Upper lobe of right lung (tissue), 1 donor: Measurements from ENCODE around the gene IPPK. TPM values are rescaled to one million over a fixed set of nuclear protein-coding genes. Genes with fewer than 3 reads are reported as not detected.

Experiments
- ATAC-seq: fragments of 200-7000 bp; cut with Tn5 transposase; one replicate; pipeline ENCODE4 v1.9.1; 2020; ENCODE audit warnings: mild to moderate bottlenecking, moderate library complexity
- DNase-seq: peaks from one replicate; pipeline ENCODE4 v3.0.0-alpha.2; 2020
- H3K27ac ChIP-seq: fragments of 200-600 bp; one replicate; pipeline ENCODE4 v1.8.0; 2022
- H3K27me3 ChIP-seq: fragments of 200-600 bp; one replicate; pipeline ENCODE4 v1.8.0; 2022; ENCODE audit warnings: mild to moderate bottlenecking
- H3K36me3 ChIP-seq: fragments of 200-600 bp; one replicate; pipeline ENCODE4 v1.8.0; 2022
- H3K4me1 ChIP-seq: fragments of 200-600 bp; one replicate; pipeline ENCODE4 v1.8.0; 2022
- H3K4me3 ChIP-seq: fragments of 200-600 bp; one replicate; pipeline ENCODE4 v1.8.0; 2022; ENCODE audit warnings: mild to moderate bottlenecking
- H3K9me3 ChIP-seq: fragments of 200-600 bp; one replicate; pipeline ENCODE4 v1.8.0; 2022
- CTCF ChIP-seq: fragments of 200-600 bp; IDR thresholded peaks from one replicate; pipeline ENCODE4 v1.8.0; 2022; ENCODE audit warnings: antibody characterized with exemption
- intact Hi-C: fragments of 100-400 bp; cut with DNase I; formaldehyde crosslinking; loops from one replicate; pipeline ENCODE4 v1.11.0; 2022
- total RNA-seq: library from RNA; stranded (reverse); fragmentation: NEBNext Ultra II Directional; extraction: Animal tissue kit (Norgen Biotek cat#: 25700); gene quantifications from one replicate; pipeline ENCODE4 v1.2.1, GENCODE V29; 2021
- donor health status: DM: no; HTN: yes; CAD: no; lungs with severe emphysema.

Gene IPPK
- total RNA-seq, 1 donor from 2014 or later: 9.6 TPM

- ATAC-seq: no peak
- H3K27ac ChIP-seq: no peak overlapping the region
- no peaks in the 10 kb centered on the region for H3K4me1 ChIP-seq
- H3K27me3 ChIP-seq: no peaks in the 10 kb centered on the region
- no peaks in the 10 kb centered on the region for H3K36me3 ChIP-seq
- H3K9me3 ChIP-seq: no peaks in the 10 kb centered on the region
- no peak for TF ChIP-seq CTCF
- intact Hi-C loops: no loop called here
- no peak overlapping the region for H3K4me3 ChIP-seq
- DNase-seq: no peak
Observed at GRCh38 chr9:92682269-92682668, 12.3 kb upstream of the IPPK start.

- no peaks in the 10 kb centered on the region for H3K9me3 ChIP-seq
- no peak overlapping the region for H3K27ac ChIP-seq
- DNase-seq (no peak), ATAC-seq (no peak)
- no peaks in the 10 kb centered on the region for H3K36me3 ChIP-seq
- intact Hi-C loops: no loop called here
- H3K4me1 ChIP-seq: no peaks in the 10 kb centered on the region
- no peak overlapping the region for H3K4me3 ChIP-seq
- TF ChIP-seq CTCF: no peak
- no peaks in the 10 kb centered on the region for H3K27me3 ChIP-seq
Observed at GRCh38 chr9:92680166-92681119, 10.5 kb upstream of the IPPK start.

DNA sequence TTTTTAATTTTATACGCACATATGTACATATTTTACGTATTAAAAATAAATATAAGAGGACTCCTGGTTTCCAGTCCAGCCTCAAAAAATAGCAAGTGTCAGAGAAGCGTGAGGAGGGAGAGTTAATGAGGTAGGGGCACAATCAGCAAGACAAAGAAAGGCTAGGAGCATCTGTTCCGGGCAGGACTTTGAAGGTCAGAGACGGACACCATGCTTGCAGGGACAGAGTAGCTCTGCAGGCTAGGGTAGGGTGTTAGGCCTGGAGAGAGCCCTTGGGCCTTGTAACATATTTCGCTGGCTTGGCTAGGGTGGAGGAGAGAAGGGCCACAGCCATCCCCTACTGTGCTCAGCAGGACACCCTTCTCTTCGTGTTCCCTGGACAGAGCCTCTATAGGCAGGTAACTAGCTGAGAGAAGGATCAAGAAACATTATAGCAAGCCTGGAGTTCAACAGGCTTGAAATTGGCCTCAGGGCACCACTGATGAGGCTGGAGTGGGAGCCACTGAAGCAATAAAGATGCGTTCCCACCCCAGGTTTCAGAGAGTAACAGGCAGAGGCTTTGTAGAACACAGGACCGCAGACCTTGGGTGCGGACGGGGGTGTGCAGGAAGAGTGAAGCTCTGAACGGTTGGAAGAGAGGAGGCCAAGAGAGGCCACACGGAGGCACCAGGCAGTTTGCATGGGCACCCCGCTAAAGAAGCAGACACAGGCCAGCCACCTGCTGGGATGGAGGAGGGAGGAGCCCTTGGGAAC lies 9.7 kb upstream of the IPPK start:
- H3K9me3 ChIP-seq: no peaks in the 10 kb centered on the region
- intact Hi-C loops: no loop called here
- DNase-seq (no peak), ATAC-seq (no peak)
- H3K4me1 ChIP-seq: no peaks in the 10 kb centered on the region
- no peaks in the 10 kb centered on the region for H3K27me3 ChIP-seq
- no peaks in the 10 kb centered on the region for H3K36me3 ChIP-seq
- no peak overlapping the region for H3K4me3 ChIP-seq
- no peak for TF ChIP-seq CTCF
- no peak overlapping the region for H3K27ac ChIP-seq

DNA sequence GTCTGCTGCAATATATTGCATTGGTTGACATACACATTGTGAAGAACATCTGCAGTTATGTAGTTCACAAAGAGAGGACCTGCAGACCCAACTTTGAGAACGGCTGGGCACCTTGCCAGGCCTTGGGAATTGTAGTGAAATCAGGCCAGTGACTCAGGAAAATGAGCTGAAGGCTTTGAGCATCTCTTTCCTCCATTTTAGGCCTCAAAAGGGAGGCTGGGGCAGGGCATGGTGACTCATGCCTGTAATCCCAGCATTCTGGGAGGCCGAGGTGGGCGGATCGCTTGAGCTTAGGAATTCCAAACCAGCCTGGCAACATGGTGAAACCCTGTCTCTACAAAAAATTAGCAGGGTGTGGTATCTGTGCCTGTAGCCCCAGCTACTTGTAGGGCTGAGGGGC lies 1.4 kb upstream of the IPPK start:
- ATAC-seq (no peak), DNase-seq (peak; percentile 43)
- no peaks in the 10 kb centered on the region for H3K9me3 ChIP-seq
- peak overlapping the region; percentile 96 for H3K4me3 ChIP-seq
- peaks cover 17% of the 10 kb centered on the region for H3K4me1 ChIP-seq
- no peaks in the 10 kb centered on the region for H3K27me3 ChIP-seq
- no peak overlapping the region for H3K27ac ChIP-seq
- TF ChIP-seq CTCF: no peak
- intact Hi-C loops: no loop called here
- no peaks in the 10 kb centered on the region for H3K36me3 ChIP-seq

GRCh38 chr9:92669527-92669889 lies 423 bp downstream of the IPPK start:
- peak; percentile 41 for ATAC-seq
- Histone ChIP-seq H3K36me3 (no peaks in the 10 kb centered on the region), H3K4me3 (peak overlapping the region; percentile 96), H3K27ac (peak overlapping the region; percentile 90), H3K4me1 (peaks cover 17% of the 10 kb centered on the region), H3K9me3 (no peaks in the 10 kb centered on the region), H3K27me3 (no peaks in the 10 kb centered on the region)
- TF ChIP-seq CTCF: no peak
- DNase-seq: peak; percentile 76
- intact Hi-C loops: no loop called here
